ENCODE data around the gene FARSA.

GRCh38 chr19:12953138-12953798 lies 19.8 kb upstream of the FARSA start:
- TF ChIP-seq CTCF (IDR thresholded peaks at IDR 0.05), result no peak
- no peak for TF ChIP-seq POLR2AphosphoS5 (IDR thresholded peaks at IDR 0.05)
